Cardiac fibroblast (primary cell): ENCODE results near the gene PARVB.

Experiments used
- DNase-seq, 2 donors: peaks; one replicate each; pipeline versions ENCODE4 v3.0.0 to v3.0.0-alpha.2; 2010; ENCODE audit warnings: low read depth in 2 of 2
- H3K4me3 ChIP-seq, 2 donors: replicated peaks in 1 of 2; 1 replicate in 1 of 2; 2 replicates in 1 of 2; pipeline ENCODE4 v1.5.1; 2011; ENCODE audit warnings: low read depth in 2 of 2, low read length in 2 of 2, mild to moderate bottlenecking in 2 of 2, moderate library complexity in 1 of 2
- TF ChIP-seq, protein P1 (sequence below): IDR thresholded peaks from one replicate; pipeline ENCODE4 v1.5.1; 2011; ENCODE audit warnings: low read depth, mild to moderate bottlenecking, low read length, inconsistent platforms

The PARVB gene

GRCh38 chr22:44219101-44219870 lies 195.2 kb downstream of the PARVB start:
- TF ChIP-seq, protein P1, sequence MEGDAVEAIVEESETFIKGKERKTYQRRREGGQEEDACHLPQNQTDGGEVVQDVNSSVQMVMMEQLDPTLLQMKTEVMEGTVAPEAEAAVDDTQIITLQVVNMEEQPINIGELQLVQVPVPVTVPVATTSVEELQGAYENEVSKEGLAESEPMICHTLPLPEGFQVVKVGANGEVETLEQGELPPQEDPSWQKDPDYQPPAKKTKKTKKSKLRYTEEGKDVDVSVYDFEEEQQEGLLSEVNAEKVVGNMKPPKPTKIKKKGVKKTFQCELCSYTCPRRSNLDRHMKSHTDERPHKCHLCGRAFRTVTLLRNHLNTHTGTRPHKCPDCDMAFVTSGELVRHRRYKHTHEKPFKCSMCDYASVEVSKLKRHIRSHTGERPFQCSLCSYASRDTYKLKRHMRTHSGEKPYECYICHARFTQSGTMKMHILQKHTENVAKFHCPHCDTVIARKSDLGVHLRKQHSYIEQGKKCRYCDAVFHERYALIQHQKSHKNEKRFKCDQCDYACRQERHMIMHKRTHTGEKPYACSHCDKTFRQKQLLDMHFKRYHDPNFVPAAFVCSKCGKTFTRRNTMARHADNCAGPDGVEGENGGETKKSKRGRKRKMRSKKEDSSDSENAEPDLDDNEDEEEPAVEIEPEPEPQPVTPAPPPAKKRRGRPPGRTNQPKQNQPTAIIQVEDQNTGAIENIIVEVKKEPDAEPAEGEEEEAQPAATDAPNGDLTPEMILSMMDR, result no peak
- DNase-seq, result no peak

DNA sequence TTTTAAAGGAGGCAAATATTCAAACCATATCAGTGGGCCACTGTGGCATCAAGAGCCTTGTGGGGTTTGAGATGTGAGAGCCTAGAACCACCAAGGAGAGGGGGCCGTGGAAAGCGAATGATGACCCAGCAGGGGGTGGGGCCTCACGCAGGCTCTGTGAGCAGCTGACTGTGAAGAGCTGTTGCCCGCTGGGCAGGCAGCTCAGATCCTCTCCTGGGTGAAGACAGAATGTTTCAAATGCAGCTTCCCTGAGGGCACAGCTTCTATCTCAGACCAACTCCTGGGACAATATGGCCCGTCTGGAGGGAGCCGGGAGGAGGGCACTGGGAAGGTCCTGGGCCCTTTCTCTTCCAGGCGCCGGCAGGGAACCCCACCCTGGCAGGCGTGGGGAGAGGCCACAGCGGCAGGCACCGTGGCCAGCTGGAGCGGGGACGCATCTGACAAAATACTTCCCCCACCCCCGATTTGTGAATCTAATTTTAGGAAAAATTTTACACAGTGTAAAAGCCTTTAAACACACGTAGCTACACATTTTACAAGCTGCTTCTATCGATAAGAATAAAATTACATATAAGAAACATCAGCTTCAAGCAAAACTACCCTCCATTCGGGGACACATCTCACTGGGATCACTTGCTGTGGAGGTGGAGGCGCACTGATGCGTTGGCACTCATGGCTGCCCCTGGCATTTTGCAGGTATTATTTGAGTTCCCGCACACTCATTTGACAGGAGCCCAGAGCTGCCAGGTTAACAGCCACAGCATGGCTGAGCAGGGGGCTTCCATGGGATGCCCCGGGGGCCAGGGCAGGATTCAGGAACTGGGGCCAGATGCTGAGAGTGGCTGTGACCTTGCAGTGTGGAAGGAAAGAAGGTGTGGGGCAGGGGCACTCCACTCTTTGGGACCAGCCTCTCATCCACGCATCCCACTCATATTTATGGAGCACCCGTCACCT lies 196.9 kb downstream of the PARVB start:
- DNase-seq, result no peak
- H3K4me3 ChIP-seq, result no peak overlapping the region
- TF ChIP-seq, protein P1, result no peak

More at GRCh38 chr22:44219101-44219870, 195.2 kb downstream of the PARVB start:
- H3K4me3 ChIP-seq, result no peak overlapping the region

DNA sequence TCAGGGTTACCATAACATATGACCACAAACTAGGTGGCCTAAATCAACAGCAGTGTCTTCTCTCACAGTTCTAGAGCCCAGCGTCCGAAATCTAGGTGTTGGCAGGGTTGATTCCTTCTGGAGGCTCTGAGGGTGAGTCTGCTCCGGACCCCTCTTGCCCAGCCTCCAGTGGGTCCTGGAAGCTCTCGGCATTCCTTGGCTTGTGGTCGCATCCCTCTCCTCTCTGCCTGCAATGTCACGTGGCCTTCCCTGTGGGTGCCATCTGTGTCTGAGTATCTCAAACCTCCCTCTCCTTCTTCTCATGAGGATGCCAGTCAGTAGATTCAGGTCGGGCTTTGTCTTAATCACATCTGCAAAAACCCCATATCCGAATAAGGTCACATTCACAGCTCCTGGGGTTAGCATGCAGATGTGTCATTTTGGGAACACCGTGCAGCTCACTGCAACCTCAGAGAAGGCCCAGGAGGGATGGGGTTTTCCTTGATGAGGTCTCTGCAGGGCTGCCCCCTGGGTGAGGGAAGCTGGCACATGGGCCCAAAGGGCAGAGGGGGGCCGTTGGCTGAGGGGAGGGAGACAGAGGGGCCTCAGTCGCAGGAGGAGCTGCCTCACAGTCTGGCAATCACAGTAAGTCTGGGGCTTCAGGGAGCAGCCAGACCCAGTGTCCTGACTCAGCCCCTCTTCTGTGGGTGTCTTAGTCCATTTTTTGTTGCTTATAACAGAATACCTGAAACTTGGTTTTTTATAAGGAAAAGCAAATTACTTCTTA lies 197.8 kb downstream of the PARVB start:
- TF ChIP-seq, protein P1, result no peak
- no peak overlapping the region for H3K4me3 ChIP-seq
- no peak for DNase-seq
